Measurements from ENCODE around the gene KRTAP19-3. TPM values are rescaled to one million over a fixed set of nuclear protein-coding genes. Genes with fewer than 3 reads are reported as not detected.

KRTAP19-3 gene
- total and polyA plus RNA-seq, 2 experiments from 2014 or later = not detected

DNA sequence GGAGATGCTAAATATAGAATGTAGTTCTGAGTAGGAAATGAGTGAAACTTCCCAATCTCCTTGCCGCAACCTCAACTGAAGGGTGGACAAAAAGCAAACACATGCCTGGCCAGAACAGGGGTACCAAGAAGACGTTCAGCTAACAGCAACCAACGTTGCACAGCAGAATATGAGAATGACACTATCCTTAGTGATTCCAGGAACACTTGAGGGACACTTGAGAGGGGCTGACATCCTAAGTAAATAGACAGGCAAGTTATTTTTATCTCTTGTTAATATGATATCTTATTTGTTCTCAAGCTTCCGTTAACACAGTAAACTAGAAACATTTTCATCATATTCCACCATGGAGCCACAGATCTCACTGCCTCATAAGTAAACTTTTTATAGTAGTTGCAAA, 12.6 kb downstream of the KRTAP19-3 start (continued):
- TF ChIP-seq, protein P1, sequence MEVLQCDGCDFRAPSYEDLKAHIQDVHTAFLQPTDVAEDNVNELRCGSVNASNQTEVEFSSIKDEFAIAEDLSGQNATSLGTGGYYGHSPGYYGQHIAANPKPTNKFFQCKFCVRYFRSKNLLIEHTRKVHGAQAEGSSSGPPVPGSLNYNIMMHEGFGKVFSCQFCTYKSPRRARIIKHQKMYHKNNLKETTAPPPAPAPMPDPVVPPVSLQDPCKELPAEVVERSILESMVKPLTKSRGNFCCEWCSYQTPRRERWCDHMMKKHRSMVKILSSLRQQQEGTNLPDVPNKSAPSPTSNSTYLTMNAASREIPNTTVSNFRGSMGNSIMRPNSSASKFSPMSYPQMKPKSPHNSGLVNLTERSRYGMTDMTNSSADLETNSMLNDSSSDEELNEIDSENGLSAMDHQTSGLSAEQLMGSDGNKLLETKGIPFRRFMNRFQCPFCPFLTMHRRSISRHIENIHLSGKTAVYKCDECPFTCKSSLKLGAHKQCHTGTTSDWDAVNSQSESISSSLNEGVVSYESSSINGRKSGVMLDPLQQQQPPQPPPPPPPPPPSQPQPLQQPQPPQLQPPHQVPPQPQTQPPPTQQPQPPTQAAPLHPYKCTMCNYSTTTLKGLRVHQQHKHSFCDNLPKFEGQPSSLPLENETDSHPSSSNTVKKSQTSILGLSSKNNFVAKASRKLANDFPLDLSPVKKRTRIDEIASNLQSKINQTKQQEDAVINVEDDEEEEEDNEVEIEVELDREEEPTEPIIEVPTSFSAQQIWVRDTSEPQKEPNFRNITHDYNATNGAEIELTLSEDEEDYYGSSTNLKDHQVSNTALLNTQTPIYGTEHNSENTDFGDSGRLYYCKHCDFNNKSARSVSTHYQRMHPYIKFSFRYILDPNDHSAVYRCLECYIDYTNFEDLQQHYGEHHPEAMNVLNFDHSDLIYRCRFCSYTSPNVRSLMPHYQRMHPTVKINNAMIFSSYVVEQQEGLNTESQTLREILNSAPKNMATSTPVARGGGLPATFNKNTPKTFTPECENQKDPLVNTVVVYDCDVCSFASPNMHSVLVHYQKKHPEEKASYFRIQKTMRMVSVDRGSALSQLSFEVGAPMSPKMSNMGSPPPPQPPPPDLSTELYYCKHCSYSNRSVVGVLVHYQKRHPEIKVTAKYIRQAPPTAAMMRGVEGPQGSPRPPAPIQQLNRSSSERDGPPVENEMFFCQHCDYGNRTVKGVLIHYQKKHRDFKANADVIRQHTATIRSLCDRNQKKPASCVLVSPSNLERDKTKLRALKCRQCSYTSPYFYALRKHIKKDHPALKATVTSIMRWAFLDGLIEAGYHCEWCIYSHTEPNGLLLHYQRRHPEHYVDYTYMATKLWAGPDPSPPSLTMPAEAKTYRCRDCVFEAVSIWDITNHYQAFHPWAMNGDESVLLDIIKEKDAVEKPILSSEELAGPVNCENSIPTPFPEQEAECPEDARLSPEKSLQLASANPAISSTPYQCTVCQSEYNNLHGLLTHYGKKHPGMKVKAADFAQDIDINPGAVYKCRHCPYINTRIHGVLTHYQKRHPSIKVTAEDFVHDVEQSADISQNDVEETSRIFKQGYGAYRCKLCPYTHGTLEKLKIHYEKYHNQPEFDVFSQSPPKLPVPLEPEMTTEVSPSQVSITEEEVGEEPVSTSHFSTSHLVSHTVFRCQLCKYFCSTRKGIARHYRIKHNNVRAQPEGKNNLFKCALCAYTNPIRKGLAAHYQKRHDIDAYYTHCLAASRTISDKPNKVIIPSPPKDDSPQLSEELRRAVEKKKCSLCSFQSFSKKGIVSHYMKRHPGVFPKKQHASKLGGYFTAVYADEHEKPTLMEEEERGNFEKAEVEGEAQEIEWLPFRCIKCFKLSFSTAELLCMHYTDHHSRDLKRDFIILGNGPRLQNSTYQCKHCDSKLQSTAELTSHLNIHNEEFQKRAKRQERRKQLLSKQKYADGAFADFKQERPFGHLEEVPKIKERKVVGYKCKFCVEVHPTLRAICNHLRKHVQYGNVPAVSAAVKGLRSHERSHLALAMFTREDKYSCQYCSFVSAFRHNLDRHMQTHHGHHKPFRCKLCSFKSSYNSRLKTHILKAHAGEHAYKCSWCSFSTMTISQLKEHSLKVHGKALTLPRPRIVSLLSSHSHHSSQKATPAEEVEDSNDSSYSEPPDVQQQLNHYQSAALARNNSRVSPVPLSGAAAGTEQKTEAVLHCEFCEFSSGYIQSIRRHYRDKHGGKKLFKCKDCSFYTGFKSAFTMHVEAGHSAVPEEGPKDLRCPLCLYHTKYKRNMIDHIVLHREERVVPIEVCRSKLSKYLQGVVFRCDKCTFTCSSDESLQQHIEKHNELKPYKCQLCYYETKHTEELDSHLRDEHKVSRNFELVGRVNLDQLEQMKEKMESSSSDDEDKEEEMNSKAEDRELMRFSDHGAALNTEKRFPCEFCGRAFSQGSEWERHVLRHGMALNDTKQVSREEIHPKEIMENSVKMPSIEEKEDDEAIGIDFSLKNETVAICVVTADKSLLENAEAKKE (CRISPR knock-in tag; IDR thresholded peaks at IDR 0.05) = no peak

DNA sequence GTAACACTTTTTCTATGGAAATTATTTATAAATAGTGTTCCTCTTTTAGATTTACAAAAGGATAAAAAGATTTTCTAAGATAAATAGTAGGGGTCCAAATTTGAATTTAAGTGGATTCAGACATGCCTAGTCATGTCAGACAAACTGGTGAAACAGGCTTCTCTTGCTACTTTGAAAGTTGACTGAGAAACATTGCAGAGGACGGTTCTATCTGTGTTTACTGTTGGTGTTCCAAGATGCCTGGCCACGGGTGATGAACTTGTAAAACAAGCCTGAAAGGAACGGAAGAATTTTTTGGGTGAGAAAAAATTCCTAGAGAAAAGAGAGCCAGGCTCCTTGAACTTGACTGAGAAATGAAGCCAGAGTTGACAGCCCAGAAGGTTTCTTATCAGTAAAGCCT, 13.8 kb downstream of the KRTAP19-3 start:
- Mint-ChIP-seq H3K36me3 (ENCODE audit: low read depth) (no peaks in the 10 kb centered on the region), H3K4me3 (no peak overlapping the region), H3K4me1 (peaks cover 3% of the 10 kb centered on the region; the same call in 2 of the 3 replicates), H3K9me3 (no peaks in the 10 kb centered on the region), H3K27ac (peak overlapping the region; percentile 7; the same call in 1 of the 2 replicates), H3K27me3 (ENCODE audit: insufficient read depth, low read depth, poor library complexity) (no peaks in the 10 kb centered on the region)
- no peaks in the 10 kb centered on the region for H3K4me1 ChIP-seq (ENCODE audit: insufficient read depth)
- DNase-seq (ENCODE audit: low spot score) (no peak), ATAC-seq (no peak)
- no peak overlapping the region for H3K27ac ChIP-seq (ENCODE audit: low read depth)
- no peaks in the 10 kb centered on the region for H4K20me1 ChIP-seq (replicated peaks; ENCODE audit: insufficient read depth)
- H3K9me2 ChIP-seq (ENCODE audit: insufficient read depth) = no peaks in the 10 kb centered on the region
- no peak overlapping the region for H3K4me3 ChIP-seq
- H3K27me3 ChIP-seq (ENCODE audit: insufficient read depth) = no peaks in the 10 kb centered on the region
- TF ChIP-seq, protein P2, sequence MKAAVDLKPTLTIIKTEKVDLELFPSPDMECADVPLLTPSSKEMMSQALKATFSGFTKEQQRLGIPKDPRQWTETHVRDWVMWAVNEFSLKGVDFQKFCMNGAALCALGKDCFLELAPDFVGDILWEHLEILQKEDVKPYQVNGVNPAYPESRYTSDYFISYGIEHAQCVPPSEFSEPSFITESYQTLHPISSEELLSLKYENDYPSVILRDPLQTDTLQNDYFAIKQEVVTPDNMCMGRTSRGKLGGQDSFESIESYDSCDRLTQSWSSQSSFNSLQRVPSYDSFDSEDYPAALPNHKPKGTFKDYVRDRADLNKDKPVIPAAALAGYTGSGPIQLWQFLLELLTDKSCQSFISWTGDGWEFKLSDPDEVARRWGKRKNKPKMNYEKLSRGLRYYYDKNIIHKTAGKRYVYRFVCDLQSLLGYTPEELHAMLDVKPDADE (IDR thresholded peaks at IDR 0.05) = no peak
- TF ChIP-seq CREB1 (CRISPR knock-in tag; IDR thresholded peaks at IDR 0.05; ENCODE audit: low read depth) = no peak
- TF ChIP-seq STAT1 (IDR thresholded peaks at IDR 0.05; ENCODE audit: unreplicated experiment) = no peak
- TF ChIP-seq POLR2AphosphoS5 (IDR thresholded peaks at IDR 0.05; ENCODE audit: low read depth) = no peak
- TF ChIP-seq ZNF114 (CRISPR knock-in tag; IDR thresholded peaks at IDR 0.05) = no peak
- TF ChIP-seq, protein P3, sequence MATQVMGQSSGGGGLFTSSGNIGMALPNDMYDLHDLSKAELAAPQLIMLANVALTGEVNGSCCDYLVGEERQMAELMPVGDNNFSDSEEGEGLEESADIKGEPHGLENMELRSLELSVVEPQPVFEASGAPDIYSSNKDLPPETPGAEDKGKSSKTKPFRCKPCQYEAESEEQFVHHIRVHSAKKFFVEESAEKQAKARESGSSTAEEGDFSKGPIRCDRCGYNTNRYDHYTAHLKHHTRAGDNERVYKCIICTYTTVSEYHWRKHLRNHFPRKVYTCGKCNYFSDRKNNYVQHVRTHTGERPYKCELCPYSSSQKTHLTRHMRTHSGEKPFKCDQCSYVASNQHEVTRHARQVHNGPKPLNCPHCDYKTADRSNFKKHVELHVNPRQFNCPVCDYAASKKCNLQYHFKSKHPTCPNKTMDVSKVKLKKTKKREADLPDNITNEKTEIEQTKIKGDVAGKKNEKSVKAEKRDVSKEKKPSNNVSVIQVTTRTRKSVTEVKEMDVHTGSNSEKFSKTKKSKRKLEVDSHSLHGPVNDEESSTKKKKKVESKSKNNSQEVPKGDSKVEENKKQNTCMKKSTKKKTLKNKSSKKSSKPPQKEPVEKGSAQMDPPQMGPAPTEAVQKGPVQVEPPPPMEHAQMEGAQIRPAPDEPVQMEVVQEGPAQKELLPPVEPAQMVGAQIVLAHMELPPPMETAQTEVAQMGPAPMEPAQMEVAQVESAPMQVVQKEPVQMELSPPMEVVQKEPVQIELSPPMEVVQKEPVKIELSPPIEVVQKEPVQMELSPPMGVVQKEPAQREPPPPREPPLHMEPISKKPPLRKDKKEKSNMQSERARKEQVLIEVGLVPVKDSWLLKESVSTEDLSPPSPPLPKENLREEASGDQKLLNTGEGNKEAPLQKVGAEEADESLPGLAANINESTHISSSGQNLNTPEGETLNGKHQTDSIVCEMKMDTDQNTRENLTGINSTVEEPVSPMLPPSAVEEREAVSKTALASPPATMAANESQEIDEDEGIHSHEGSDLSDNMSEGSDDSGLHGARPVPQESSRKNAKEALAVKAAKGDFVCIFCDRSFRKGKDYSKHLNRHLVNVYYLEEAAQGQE (IDR thresholded peaks at IDR 0.05; ENCODE audit: unreplicated experiment) = no peak
- TF ChIP-seq EZH2 (IDR thresholded peaks at IDR 0.05; ENCODE audit: low read depth, unreplicated experiment) = no peak
- TF ChIP-seq, protein P4, sequence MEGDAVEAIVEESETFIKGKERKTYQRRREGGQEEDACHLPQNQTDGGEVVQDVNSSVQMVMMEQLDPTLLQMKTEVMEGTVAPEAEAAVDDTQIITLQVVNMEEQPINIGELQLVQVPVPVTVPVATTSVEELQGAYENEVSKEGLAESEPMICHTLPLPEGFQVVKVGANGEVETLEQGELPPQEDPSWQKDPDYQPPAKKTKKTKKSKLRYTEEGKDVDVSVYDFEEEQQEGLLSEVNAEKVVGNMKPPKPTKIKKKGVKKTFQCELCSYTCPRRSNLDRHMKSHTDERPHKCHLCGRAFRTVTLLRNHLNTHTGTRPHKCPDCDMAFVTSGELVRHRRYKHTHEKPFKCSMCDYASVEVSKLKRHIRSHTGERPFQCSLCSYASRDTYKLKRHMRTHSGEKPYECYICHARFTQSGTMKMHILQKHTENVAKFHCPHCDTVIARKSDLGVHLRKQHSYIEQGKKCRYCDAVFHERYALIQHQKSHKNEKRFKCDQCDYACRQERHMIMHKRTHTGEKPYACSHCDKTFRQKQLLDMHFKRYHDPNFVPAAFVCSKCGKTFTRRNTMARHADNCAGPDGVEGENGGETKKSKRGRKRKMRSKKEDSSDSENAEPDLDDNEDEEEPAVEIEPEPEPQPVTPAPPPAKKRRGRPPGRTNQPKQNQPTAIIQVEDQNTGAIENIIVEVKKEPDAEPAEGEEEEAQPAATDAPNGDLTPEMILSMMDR (conservative IDR thresholded peaks at IDR 0.05; ENCODE audit: low read depth in 2 of 2) = no peak
- TF ChIP-seq ZNF331 (CRISPR knock-in tag; IDR thresholded peaks at IDR 0.05; ENCODE audit: low read depth) = no peak
- no peak for TF ChIP-seq NANOG (IDR thresholded peaks at IDR 0.05; ENCODE audit: borderline replicate concordance)
- no peak for TF ChIP-seq JUNB (IDR thresholded peaks at IDR 0.05; ENCODE audit: unreplicated experiment)
- no peak overlapping the region for H3K4me2 ChIP-seq
- no peaks in the 10 kb centered on the region for H3F3A ChIP-seq (replicated peaks; ENCODE audit: low read depth)
- no peaks in the 10 kb centered on the region for H3K79me2 ChIP-seq (replicated peaks; ENCODE audit: insufficient read depth)
- no peaks in the 10 kb centered on the region for H3K36me3 ChIP-seq (ENCODE audit: insufficient read depth)
- H2AFZ ChIP-seq = no peak overlapping the region; the same call in 1 of the 2 replicates
